PC-9 (cell line): ENCODE data around the gene SALL1. TPM values are rescaled to one million over a fixed set of nuclear protein-coding genes. Genes with fewer than 3 reads are reported as not detected.

ENCODE experiments used
- BruUV-seq: library from RNA; stranded (reverse); fragments of 400-500 nt; replicated peaks from 2 replicates; lab custom pipeline; 2021; lab: Mats Ljungman, UMichigan
- CTCF ChIA-PET: fragments of 300-600 bp; sonication (Branson Sonifier 250); formaldehyde crosslinking; loops from one replicate; lab custom pipeline; 2022; ENCODE audit warnings: antibody characterized with exemption; lab: Charles Lee
- POLR2A ChIA-PET: fragments of 300-600 bp; sonication (Branson Sonifier 250); formaldehyde crosslinking; loops from one replicate; lab custom pipeline; 2022; ENCODE audit warnings: antibody characterized with exemption; ENCODE audit not compliant: unreplicated experiment; lab: Charles Lee
- DNase-seq, 2 experiments: peaks; one replicate each; pipeline versions ENCODE4 v3.0.0 to v3.0.0-alpha.2; 2015 to 2022; ENCODE audit warnings: mixed read lengths in 1 of 2
- H2AFZ ChIP-seq: fragments of 200-600 bp; sonication (generic); 2 replicates; pipeline ENCODE4 v1.8.1; 2017; ENCODE audit warnings: antibody characterized with exemption
- H3F3A ChIP-seq: fragments of 200-600 bp; sonication (generic); 2 replicates; pipeline ENCODE4 v1.8.1; 2017; ENCODE audit warnings: antibody characterized with exemption, mild to moderate bottlenecking, low read depth; ENCODE audit not compliant: insufficient read depth
- H3K27ac ChIP-seq: fragments of 200-600 bp; sonication (generic); 2 replicates; pipeline ENCODE4 v1.6.1; 2016; ENCODE audit warnings: mixed run types
- H3K27me3 ChIP-seq: fragments of 200-600 bp; sonication (generic); 2 replicates; pipeline ENCODE4 v1.6.1; 2016; ENCODE audit warnings: low read depth, mixed run types; ENCODE audit not compliant: insufficient read depth
- H3K36me3 ChIP-seq: fragments of 200-600 bp; sonication (generic); 2 replicates; pipeline ENCODE4 v1.6.1; 2016; ENCODE audit warnings: low read depth, mixed run types
- H3K4me1 ChIP-seq: fragments of 200-600 bp; sonication (generic); replicated peaks from 2 replicates; pipeline ENCODE4 v1.6.1; 2016; ENCODE audit warnings: mixed run types; ENCODE audit not compliant: insufficient read depth
- H3K4me2 ChIP-seq: fragments of 200-600 bp; sonication (generic); 2 replicates; pipeline ENCODE4 v1.6.1; 2017; ENCODE audit warnings: mixed run types
- H3K4me3 ChIP-seq: fragments of 200-600 bp; sonication (generic); 2 replicates; pipeline ENCODE4 v1.6.1; 2016; ENCODE audit warnings: mixed run types
- H3K79me2 ChIP-seq: fragments of 200-600 bp; sonication (generic); 2 replicates; pipeline ENCODE4 v1.6.1; 2017; ENCODE audit warnings: low read depth, mixed run types
- H3K9me2 ChIP-seq: fragments of 200-600 bp; sonication (generic); 2 replicates; pipeline ENCODE4 v1.8.1; 2017; ENCODE audit warnings: mild to moderate bottlenecking; ENCODE audit not compliant: insufficient read depth
- H3K9me3 ChIP-seq: fragments of 200-600 bp; sonication (generic); 2 replicates; pipeline ENCODE4 v1.8.1; 2016; ENCODE audit warnings: low read depth; ENCODE audit not compliant: insufficient read depth
- H4K20me1 ChIP-seq: fragments of 200-600 bp; sonication (generic); 2 replicates; pipeline ENCODE4 v1.8.1; 2017; ENCODE audit not compliant: insufficient read depth
- EZH2 ChIP-seq: fragments of 200-600 bp; sonication (generic); IDR thresholded peaks from 2 replicates; pipeline ENCODE4 v1.8.0; 2017; ENCODE audit warnings: antibody characterized with exemption, low read depth
- intact Hi-C: fragments of 100-400 bp; cut with micrococcal nuclease; formaldehyde crosslinking; loops from one replicate; pipeline ENCODE4 v1.10.0; 2022; ENCODE audit not compliant: unreplicated experiment
- total RNA-seq: library from RNA; stranded (reverse); gene quantifications from 2 replicates; pipeline ENCODE4 v1.2.3, GENCODE V29; 2021
- TF ChIP-seq, protein P1 (sequence below): fragments of 200-600 bp; sonication (generic); conservative IDR thresholded peaks from 2 replicates; pipeline ENCODE4 v1.6.1; 2017; ENCODE audit warnings: mixed run types, antibody characterized with exemption, mild to moderate bottlenecking, moderate library complexity

The SALL1 gene
- total RNA-seq, 1 experiment from 2014 or later: not detected

DNA sequence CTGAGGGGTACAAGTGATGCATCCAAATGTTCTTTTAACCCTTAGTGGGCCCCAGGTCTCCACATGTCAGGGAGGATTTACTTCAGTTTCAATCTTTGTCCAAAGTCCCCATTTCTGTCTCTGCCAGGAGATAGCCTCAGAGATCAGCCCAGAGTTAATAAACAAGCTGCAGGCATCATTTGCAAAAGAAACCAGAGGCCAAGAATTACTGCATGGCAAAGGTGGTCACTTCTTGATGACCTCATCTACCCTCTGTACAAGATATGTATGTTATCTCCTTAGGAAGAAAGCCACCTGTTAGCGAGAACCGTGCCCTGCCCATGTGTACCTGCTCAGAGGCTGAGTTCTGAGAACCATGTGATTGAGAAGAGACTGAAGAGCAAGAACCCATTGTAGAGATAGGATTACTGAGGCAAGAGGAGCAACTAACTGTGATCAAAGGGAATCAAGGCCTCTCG lies 40.3 kb downstream of the SALL1 start:
- H3K9me2 ChIP-seq: no peaks in the 10 kb centered on the region
- H2AFZ ChIP-seq: no peak overlapping the region
- H3K4me2 ChIP-seq: no peak overlapping the region
- H3K79me2 ChIP-seq: no peaks in the 10 kb centered on the region
- H4K20me1 ChIP-seq: no peaks in the 10 kb centered on the region
- H3F3A ChIP-seq: no peaks in the 10 kb centered on the region
- H3K9me3 ChIP-seq: no peaks in the 10 kb centered on the region
- H3K27ac ChIP-seq: no peak overlapping the region
- ChIA-PET CTCF (no interaction called here), POLR2A (no interaction called here)
- TF ChIP-seq, protein P1, sequence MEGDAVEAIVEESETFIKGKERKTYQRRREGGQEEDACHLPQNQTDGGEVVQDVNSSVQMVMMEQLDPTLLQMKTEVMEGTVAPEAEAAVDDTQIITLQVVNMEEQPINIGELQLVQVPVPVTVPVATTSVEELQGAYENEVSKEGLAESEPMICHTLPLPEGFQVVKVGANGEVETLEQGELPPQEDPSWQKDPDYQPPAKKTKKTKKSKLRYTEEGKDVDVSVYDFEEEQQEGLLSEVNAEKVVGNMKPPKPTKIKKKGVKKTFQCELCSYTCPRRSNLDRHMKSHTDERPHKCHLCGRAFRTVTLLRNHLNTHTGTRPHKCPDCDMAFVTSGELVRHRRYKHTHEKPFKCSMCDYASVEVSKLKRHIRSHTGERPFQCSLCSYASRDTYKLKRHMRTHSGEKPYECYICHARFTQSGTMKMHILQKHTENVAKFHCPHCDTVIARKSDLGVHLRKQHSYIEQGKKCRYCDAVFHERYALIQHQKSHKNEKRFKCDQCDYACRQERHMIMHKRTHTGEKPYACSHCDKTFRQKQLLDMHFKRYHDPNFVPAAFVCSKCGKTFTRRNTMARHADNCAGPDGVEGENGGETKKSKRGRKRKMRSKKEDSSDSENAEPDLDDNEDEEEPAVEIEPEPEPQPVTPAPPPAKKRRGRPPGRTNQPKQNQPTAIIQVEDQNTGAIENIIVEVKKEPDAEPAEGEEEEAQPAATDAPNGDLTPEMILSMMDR: no peak
- TF ChIP-seq EZH2: no peak
- H3K27me3 ChIP-seq: peaks cover 39% of the 10 kb centered on the region
- H3K4me1 ChIP-seq: no peaks in the 10 kb centered on the region
- H3K4me3 ChIP-seq: no peak overlapping the region
- DNase-seq: no peak
- H3K36me3 ChIP-seq: no peaks in the 10 kb centered on the region
- BruUV-seq: no TSS peak
- intact Hi-C loops: no loop called here

DNA sequence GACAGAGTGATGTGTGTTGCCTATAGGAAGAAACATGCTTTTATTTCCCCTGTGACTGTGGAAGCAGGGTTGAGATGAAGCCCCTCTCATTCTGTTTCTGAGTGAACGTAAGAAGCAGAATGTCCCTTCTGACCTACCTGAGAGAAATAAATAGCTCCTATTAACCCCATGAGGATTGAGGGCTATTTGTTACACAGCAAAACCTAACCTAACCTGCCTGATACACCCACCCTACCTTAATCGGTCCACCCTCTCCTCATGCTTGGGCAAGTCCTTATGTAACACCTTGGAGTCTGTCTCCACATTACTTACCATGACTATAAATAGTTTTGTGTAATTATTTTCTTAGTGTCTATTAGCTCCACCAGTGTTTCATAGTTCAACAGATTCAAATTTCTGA lies 41.9 kb downstream of the SALL1 start:
- CTCF ChIA-PET: no interaction called here
- no TSS peak for BruUV-seq

DNA sequence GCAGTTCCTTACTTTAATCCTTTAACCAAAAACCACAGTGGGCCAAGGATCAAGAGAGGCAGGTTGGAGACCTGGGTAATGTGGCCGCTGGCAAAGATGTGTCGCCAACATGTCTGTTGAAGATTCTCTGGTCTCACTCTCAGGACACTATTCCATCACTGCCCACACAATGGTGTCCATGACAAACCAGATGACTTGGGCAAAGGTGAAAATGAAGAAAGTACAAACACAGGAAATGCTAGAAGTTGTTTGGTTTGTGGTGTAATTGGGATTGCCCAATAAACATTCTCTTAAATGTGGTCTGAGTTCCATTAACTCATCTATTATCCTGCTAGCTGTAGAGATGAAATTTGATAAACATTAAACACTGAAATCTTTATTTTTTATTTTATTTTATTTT lies 43.3 kb downstream of the SALL1 start:
- DNase-seq: no peak
- POLR2A ChIA-PET: no interaction called here
- CTCF ChIA-PET: no interaction called here
- Histone ChIP-seq H4K20me1 (no peaks in the 10 kb centered on the region), H2AFZ (no peak overlapping the region), H3K4me1 (no peaks in the 10 kb centered on the region), H3K27ac (no peak overlapping the region), H3K9me3 (no peaks in the 10 kb centered on the region), H3K36me3 (no peaks in the 10 kb centered on the region), H3K79me2 (no peaks in the 10 kb centered on the region), H3K9me2 (no peaks in the 10 kb centered on the region), H3K4me3 (no peak overlapping the region), H3K4me2 (no peak overlapping the region), H3F3A (no peaks in the 10 kb centered on the region), H3K27me3 (peaks cover 12% of the 10 kb centered on the region)
- BruUV-seq: no TSS peak
- intact Hi-C loops: no loop called here
- TF ChIP-seq, protein P1: no peak
- no peak for TF ChIP-seq EZH2

More for the DNA sequence above, 41.9 kb downstream of the SALL1 start:
- Histone ChIP-seq H3K27me3 (peaks cover 25% of the 10 kb centered on the region), H3K4me1 (no peaks in the 10 kb centered on the region), H2AFZ (no peak overlapping the region), H3K27ac (no peak overlapping the region), H3K79me2 (no peaks in the 10 kb centered on the region), H3K9me3 (no peaks in the 10 kb centered on the region), H3K9me2 (no peaks in the 10 kb centered on the region), H3K36me3 (no peaks in the 10 kb centered on the region), H3F3A (no peaks in the 10 kb centered on the region), H4K20me1 (no peaks in the 10 kb centered on the region), H3K4me3 (no peak overlapping the region), H3K4me2 (no peak overlapping the region)
- intact Hi-C loops: no loop called here
- DNase-seq: no peak
- POLR2A ChIA-PET: no interaction called here
- TF ChIP-seq EZH2: no peak
- TF ChIP-seq, protein P1: no peak
